ENCODE data around the gene TRIM45. TPM values are rescaled to one million over a fixed set of nuclear protein-coding genes. Genes with fewer than 3 reads are reported as not detected.
A peak's percentile ranks its signal among the peaks of the same experiment; 100 is the strongest.
"Not testable (repeated sequence)": the region's sequence is repeated elsewhere in the genome, so short reads cannot be mapped to it uniquely, and the experiment has no call there.

The TRIM45 gene
- total and polyA plus RNA-seq, 2 donors (not counting 1 experiment from before 2014, with no cell fraction given) = 0.64 to 2.5 TPM

DNA sequence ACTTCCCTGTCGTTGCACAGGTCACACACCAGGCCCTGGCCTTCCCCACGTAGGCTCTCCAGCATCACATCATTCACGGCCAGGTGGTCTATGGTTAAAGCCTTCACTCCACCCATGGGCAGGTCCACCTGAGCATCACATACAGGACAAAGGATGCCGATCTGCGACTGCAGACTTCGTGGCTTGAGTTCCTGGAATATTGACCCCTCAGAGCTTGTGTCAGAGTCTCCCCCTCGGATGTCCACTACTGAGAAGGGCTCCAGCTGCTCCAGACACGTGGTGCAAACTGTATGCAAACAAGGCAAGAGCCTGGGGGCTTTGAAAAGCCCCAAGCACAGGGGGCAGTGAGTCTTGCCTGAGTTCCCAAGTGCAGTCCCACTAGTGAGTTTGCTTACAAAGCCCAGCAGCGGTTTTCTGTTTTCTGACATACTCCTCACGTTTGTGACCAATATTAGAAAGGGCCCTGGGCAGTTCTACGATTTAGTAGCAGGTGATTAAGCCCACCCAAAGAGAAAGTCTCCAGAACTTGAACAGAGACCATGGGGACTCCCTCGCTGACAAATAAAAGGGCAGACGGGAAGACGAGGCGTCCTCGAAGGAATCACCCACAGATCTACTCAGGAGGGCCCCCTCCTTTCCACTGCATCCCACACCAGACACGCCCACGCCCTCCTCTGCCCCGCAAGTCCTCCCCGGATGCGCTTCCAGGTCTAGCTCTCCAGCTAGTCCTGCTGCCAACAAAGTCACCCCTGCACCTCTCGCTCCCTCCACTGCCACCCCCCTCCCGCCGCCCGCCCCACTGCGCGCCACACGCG, 568 bp downstream of the TRIM45 start:
- H3K79me2 ChIP-seq (ENCODE audit: control insufficient read depth, insufficient read depth, low read length) = no peaks in the 10 kb centered on the region
- H3K9me3 ChIP-seq (ENCODE audit: control extremely low read depth in 1 of 3, control insufficient read depth in 2 of 3, insufficient read depth in 1 of 3, low read length in 2 of 3) = no peaks in the 10 kb centered on the region
- Mint-ChIP-seq H3K27me3 (no peaks in the 10 kb centered on the region), H3K4me3 (peak overlapping the region; percentile 92), H3K9me3 (ENCODE audit: insufficient read depth) (no peaks in the 10 kb centered on the region), H3K4me1 (peaks cover 7% of the 10 kb centered on the region), H3K27ac (peak overlapping the region; percentile 22)
- H3K4me2 ChIP-seq (replicated peaks; ENCODE audit: low read depth, low read length, poor library complexity, severe bottlenecking) = peak overlapping the region; percentile 85
- ChIA-PET POLR2A (no interaction called here), CTCF (interaction anchor here (0.6 to 2.3 kb wide), 4 partner anchors 8 to 61 kb away, joined by 3 to 18 read pairs (median 4); partner anchors contain the start of gene TTF2)
- peaks cover 9 to 15% of the 10 kb centered on the region in 2 donors for H3K4me1 ChIP-seq (ENCODE audit: control insufficient read depth in 2 of 2, insufficient read depth in 2 of 2, low read length in 2 of 2)
- H4K20me1 ChIP-seq (ENCODE audit: control insufficient read depth, insufficient read depth, low read length, poor library complexity, severe bottlenecking) = no peaks in the 10 kb centered on the region
- H3K27ac ChIP-seq (ENCODE audit: low read length in 2 of 2) = no peak overlapping the region
- H3K9ac ChIP-seq (ENCODE audit: low read length) = peak overlapping the region; percentile 82
- peak overlapping the region; percentile 44 to 88 (median 80) for H3K4me3 ChIP-seq (ENCODE audit: control extremely low read depth in 1 of 5, extremely low read depth in 1 of 5, insufficient read depth in 1 of 5, low read depth in 2 of 5, low read length in 4 of 5)
- peak overlapping the region; percentile 94 for H2AFZ ChIP-seq (ENCODE audit: insufficient read depth, low read depth, low read length, poor library complexity, severe bottlenecking)
- intact Hi-C loops (cut with micrococcal nuclease) = loop anchor here (1.0 to 10.0 kb wide), 3 partner anchors 246 to 986 kb away; partner anchors contain the start of genes GDAP2, MAN1A2 and WDR3
- ATAC-seq (ENCODE audit: low read depth) (no peak), DNase-seq (peak; percentile 10)
- no peaks in the 10 kb centered on the region for H3K36me3 ChIP-seq (replicated peaks in 1 of 2; ENCODE audit: control extremely low read depth in 1 of 2, control insufficient read depth in 1 of 2, extremely low read depth in 1 of 2, insufficient read depth in 2 of 2, low read length in 1 of 2)
- 24% methylated on average over 28 of the region's 29 CpGs for WGBS (ENCODE audit: insufficient coverage)
- H3K27me3 ChIP-seq (replicated peaks in 1 of 4; ENCODE audit: control extremely low read depth in 1 of 4, control insufficient read depth in 3 of 4, insufficient read depth in 4 of 4, low read length in 3 of 4) = peaks cover 0 to 11% (median 3%) of the 10 kb centered on the region in 4 experiments
- TF ChIP-seq, protein P1, sequence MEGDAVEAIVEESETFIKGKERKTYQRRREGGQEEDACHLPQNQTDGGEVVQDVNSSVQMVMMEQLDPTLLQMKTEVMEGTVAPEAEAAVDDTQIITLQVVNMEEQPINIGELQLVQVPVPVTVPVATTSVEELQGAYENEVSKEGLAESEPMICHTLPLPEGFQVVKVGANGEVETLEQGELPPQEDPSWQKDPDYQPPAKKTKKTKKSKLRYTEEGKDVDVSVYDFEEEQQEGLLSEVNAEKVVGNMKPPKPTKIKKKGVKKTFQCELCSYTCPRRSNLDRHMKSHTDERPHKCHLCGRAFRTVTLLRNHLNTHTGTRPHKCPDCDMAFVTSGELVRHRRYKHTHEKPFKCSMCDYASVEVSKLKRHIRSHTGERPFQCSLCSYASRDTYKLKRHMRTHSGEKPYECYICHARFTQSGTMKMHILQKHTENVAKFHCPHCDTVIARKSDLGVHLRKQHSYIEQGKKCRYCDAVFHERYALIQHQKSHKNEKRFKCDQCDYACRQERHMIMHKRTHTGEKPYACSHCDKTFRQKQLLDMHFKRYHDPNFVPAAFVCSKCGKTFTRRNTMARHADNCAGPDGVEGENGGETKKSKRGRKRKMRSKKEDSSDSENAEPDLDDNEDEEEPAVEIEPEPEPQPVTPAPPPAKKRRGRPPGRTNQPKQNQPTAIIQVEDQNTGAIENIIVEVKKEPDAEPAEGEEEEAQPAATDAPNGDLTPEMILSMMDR (IDR thresholded peaks at IDR 0.05) = no peak
- no peak for TF ChIP-seq EZH2 (IDR thresholded peaks at IDR 0.05; ENCODE audit: borderline replicate concordance, insufficient read depth, low read depth, low read length, poor library complexity, severe bottlenecking)

DNA sequence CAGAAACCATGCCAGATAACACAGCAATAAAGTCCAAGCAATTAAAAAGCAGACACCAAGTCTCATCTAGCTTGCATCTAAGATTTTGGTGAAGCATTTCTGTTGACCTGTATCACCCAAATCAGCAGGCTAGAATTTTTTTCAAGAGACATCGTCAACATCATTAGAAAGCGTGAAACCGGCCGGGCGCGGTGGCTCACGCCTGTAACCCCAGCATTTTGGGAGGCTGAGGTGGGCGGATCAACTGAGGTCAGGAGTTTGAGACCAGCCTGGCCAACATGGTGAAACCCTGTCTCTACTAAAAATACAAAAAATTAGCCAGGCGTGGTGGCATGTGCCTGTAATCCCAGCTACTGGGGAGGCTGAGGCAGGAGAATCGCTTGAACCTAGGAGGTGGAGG, 2.4 kb downstream of the TRIM45 start:
- DNase-seq; intact Hi-C loops (cut with micrococcal nuclease): not testable (repeated sequence)

More for the DNA sequence above, 2.4 kb downstream of the TRIM45 start:
- not testable (repeated sequence) for H3K27ac ChIP-seq (ENCODE audit: low read length in 2 of 2); H3K27ac Mint-ChIP-seq; H3K79me2 ChIP-seq (ENCODE audit: control insufficient read depth, insufficient read depth, low read length); H4K20me1 ChIP-seq (ENCODE audit: control insufficient read depth, insufficient read depth, low read length, poor library complexity, severe bottlenecking); H3K4me3 ChIP-seq (ENCODE audit: control extremely low read depth in 1 of 5, extremely low read depth in 1 of 5, insufficient read depth in 1 of 5, low read depth in 2 of 5, low read length in 4 of 5); H3K27me3 Mint-ChIP-seq; H3K4me3 Mint-ChIP-seq; H3K9ac ChIP-seq (ENCODE audit: low read length); H2AFZ ChIP-seq (ENCODE audit: insufficient read depth, low read depth, low read length, poor library complexity, severe bottlenecking); H3K36me3 ChIP-seq (replicated peaks in 1 of 2; ENCODE audit: control extremely low read depth in 1 of 2, control insufficient read depth in 1 of 2, extremely low read depth in 1 of 2, insufficient read depth in 2 of 2, low read length in 1 of 2); ATAC-seq (ENCODE audit: low read depth); H3K9me3 Mint-ChIP-seq (ENCODE audit: insufficient read depth); H3K9me3 ChIP-seq (ENCODE audit: control extremely low read depth in 1 of 3, control insufficient read depth in 2 of 3, insufficient read depth in 1 of 3, low read length in 2 of 3); H3K4me2 ChIP-seq (replicated peaks; ENCODE audit: low read depth, low read length, poor library complexity, severe bottlenecking); H3K27me3 ChIP-seq (replicated peaks in 1 of 4; ENCODE audit: control extremely low read depth in 1 of 4, control insufficient read depth in 3 of 4, insufficient read depth in 4 of 4, low read length in 3 of 4)
- 100% methylated on average over 2 of the region's 10 CpGs for WGBS (ENCODE audit: insufficient coverage)
- H3K4me1 ChIP-seq (ENCODE audit: control insufficient read depth in 2 of 2, insufficient read depth in 2 of 2, low read length in 2 of 2) = peaks cover 9 to 15% of the 10 kb centered on the region in 2 donors
- peaks cover 10% of the 10 kb centered on the region for H3K4me1 Mint-ChIP-seq
- ChIA-PET CTCF (interaction anchor here (1.4 to 2.3 kb wide), 2 partner anchors 9 to 59 kb away, joined by 3 to 18 read pairs; partner anchors contain the start of gene TTF2), POLR2A (interaction anchor here (0.6 kb wide), 1 partner anchor 64 kb away, joined by 6 read pairs; no protein-coding TSS in a partner anchor)
